Vagina (tissue), 2 donors: ENCODE data around the gene SNX9.

Experiments
- CTCF ChIP-seq, 3 experiments: fragments of 450-650 bp in 2 of 3; fragments of 200-600 bp in 1 of 3; sonication (generic) in 1 of 3; IDR thresholded peaks; one replicate each; pipeline ENCODE4 v1.5.1; 2017 to 2019; ENCODE audit warnings: antibody characterized with exemption in 3 of 3, mild to moderate bottlenecking in 2 of 3, moderate library complexity in 2 of 3
- POLR2A ChIP-seq, 2 donors: fragments of 450-650 bp; IDR thresholded peaks; one replicate each; pipeline ENCODE4 v1.6.1; 2017; ENCODE audit warnings: antibody characterized with exemption in 2 of 2, mild to moderate bottlenecking in 2 of 2, moderate library complexity in 2 of 2

GRCh38 chr6:157961832-157962575, 139.0 kb downstream of the SNX9 start:
- TF ChIP-seq CTCF (IDR thresholded peaks at IDR 0.05) (no peak), POLR2A (IDR thresholded peaks at IDR 0.05) (no peak)
